ENCODE measurements around the gene GASK1A. TPM values are rescaled to one million over a fixed set of nuclear protein-coding genes. Genes with fewer than 3 reads are reported as not detected.

GASK1A gene
- total and polyA plus RNA-seq, 2 of the 8 experiments (the other 6 are each of a cell fraction or from before 2014, with no cell fraction given) = 4.7 to 7.9 TPM

DNA sequence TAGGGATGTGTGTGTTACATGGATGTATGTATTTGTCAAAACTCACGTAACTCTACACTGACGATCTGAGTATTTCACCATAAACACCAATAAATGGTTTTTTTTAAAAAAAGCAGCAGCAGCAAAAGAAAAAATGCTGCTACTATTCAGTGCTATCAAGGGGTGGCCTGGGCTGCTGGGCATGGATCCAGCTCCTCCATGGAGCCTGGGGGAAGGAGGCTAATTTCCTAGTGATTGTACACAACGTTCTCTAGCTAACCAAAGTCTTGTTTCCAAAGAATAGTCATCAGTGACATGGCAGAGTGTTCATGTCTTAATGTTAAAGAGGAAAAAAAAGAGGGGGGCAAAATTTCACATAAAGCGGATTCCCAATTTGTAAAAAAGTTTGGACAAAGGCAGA, 97.7 kb downstream of the GASK1A start:
- H3K27ac ChIP-seq (ENCODE audit: low read depth, low read length) = no peak overlapping the region
- H4K91ac ChIP-seq (replicated peaks; ENCODE audit: insufficient read length, low read length) = no peak overlapping the region
- no peak overlapping the region for H2BK20ac ChIP-seq (ENCODE audit: low read length)
- H3K9ac ChIP-seq (replicated peaks in 1 of 4; ENCODE audit: extremely low read depth in 1 of 4, low read depth in 3 of 4, low read length in 3 of 4) = no peak overlapping the region
- H4K20me1 ChIP-seq (replicated peaks in 1 of 2; ENCODE audit: control insufficient read depth in 1 of 2, insufficient read depth in 2 of 2, low read length in 2 of 2) = no peaks in the 10 kb centered on the region
- no peak overlapping the region for H4K8ac ChIP-seq (ENCODE audit: extremely low read depth, insufficient read depth, low read length)
- H3K79me1 ChIP-seq (ENCODE audit: low read depth, low read length) = no peaks in the 10 kb centered on the region
- H2BK12ac ChIP-seq (ENCODE audit: low read depth, low read length) = no peak overlapping the region
- H3K23me2 ChIP-seq (ENCODE audit: low read depth, low read length) = no peaks in the 10 kb centered on the region
- H3K4me1 ChIP-seq (replicated peaks in 1 of 4; ENCODE audit: control insufficient read depth in 3 of 4, insufficient read depth in 4 of 4, low read length in 3 of 4) = no peaks in the 10 kb centered on the region
- H4K5ac ChIP-seq (ENCODE audit: insufficient read length, low read depth, low read length) = no peak overlapping the region
- WGBS, 2 experiments (ENCODE audit: extremely low coverage in 1 of 2, insufficient coverage in 1 of 2, insufficient read length in 1 of 2, insufficient replicate concordance in 2 of 2, low coverage in 1 of 2, low lambda C conversion rate in 2 of 2, missing lambda C conversion rate in 1 of 2) = 90% methylated on average over 4 of the region's 4 CpGs; no CpG with 5 or more reads in 1 of the 2 experiments
- no peak overlapping the region for H3K18ac ChIP-seq (ENCODE audit: extremely low read depth, low read length)
- no peak overlapping the region for H3K56ac ChIP-seq (replicated peaks; ENCODE audit: insufficient read length, low read depth, low read length)
- H3K9me3 ChIP-seq (ENCODE audit: insufficient read depth in 2 of 2, low read depth in 1 of 2, low read length in 1 of 2) = peaks cover 8 to 16% of the 10 kb centered on the region in 2 experiments; a peak in 2 of 4 replicates
- FAIRE-seq (no peak), DNase-seq (ENCODE audit: low read depth in 1 of 2, low spot score in 2 of 2) (peak in 1 of 2 experiments; percentile 2)
- H3K4ac ChIP-seq (replicated peaks; ENCODE audit: insufficient read length, low read depth, low read length) = no peak overlapping the region
- H3K14ac ChIP-seq (ENCODE audit: insufficient read length) = no peak overlapping the region
- H3K4me2 ChIP-seq (ENCODE audit: insufficient read depth in 1 of 2, low read depth in 2 of 2, low read length in 2 of 2) = no peak overlapping the region
- H2BK120ac ChIP-seq (replicated peaks; ENCODE audit: low read depth, low read length) = no peak overlapping the region
- H3K79me2 ChIP-seq (ENCODE audit: control insufficient read depth in 1 of 2, insufficient read depth in 2 of 2, low read length in 2 of 2) = no peaks in the 10 kb centered on the region
- no peak overlapping the region for H3K23ac ChIP-seq (ENCODE audit: insufficient read length)
- ChIA-PET CTCF (ENCODE audit: partially characterized antibody) (interaction anchor here (0.9 to 1.9 kb wide), 6 partner anchors 16 to 115 kb away, joined by 3 to 6 read pairs (median 4); no protein-coding TSS in a partner anchor), POLR2A (ENCODE audit: partially characterized antibody) (no interaction called here)
- H2BK5ac ChIP-seq (ENCODE audit: low read depth, low read length) = no peak overlapping the region
- no peak overlapping the region for H3K4me3 ChIP-seq (ENCODE audit: extremely low read depth in 1 of 4, insufficient read depth in 2 of 4, low read depth in 3 of 4, low read length in 4 of 4)
- H3K36me3 ChIP-seq (ENCODE audit: control insufficient read depth in 2 of 4, insufficient read depth in 4 of 4, low read length in 3 of 4) = peaks cover 0 to 17% (median 10%) of the 10 kb centered on the region in 4 experiments; a peak in 4 of 8 replicates
- H2AK5ac ChIP-seq (ENCODE audit: low read depth, low read length) = no peak overlapping the region
- H2BK15ac ChIP-seq (ENCODE audit: low read length) = no peak overlapping the region
- no peaks in the 10 kb centered on the region for H3K27me3 ChIP-seq (replicated peaks in 1 of 4; ENCODE audit: control insufficient read depth in 3 of 4, extremely low read depth in 1 of 4, insufficient read depth in 3 of 4, low read length in 3 of 4)
- no peak overlapping the region for H2AFZ ChIP-seq (ENCODE audit: low read length)
- no peak for TF ChIP-seq E2F6 (IDR thresholded peaks at IDR 0.05)
